ENCODE results near the gene SLC39A11. TPM values are rescaled to one million over a fixed set of nuclear protein-coding genes. Genes with fewer than 3 reads are reported as not detected.

Gene SLC39A11
- total RNA-seq, 1 experiment from 2014 or later = 15.2 TPM

DNA sequence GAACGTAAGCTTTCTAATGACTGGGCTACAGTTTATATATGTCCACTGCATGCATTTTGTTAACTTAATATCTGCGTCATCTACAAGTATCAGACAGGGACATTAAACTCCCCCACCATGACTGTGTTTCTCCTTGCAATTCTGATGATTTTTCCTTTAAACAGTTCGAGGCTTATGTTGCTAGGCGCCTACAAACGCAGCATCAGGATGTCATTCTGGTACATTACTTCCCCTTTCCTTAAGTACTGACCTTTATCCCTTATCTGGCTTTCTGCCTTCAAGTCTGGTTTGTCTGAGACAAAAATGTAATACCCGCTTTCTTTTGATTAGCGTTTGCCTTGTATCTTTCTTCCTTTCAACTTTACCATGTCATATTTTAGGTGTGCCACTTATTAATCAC is 362.4 kb downstream of the SLC39A11 start:
- Histone ChIP-seq H3K9ac (ENCODE audit: extremely low read depth, insufficient read length, low read length) (no peak overlapping the region), H2AK5ac (ENCODE audit: insufficient read length, low read length) (no peak overlapping the region), H3K27me3 (ENCODE audit: insufficient read depth, low read length) (no peaks in the 10 kb centered on the region), H4K91ac (ENCODE audit: insufficient read length, low read depth, low read length) (no peak overlapping the region), H3K56ac (ENCODE audit: insufficient read length, low read depth, low read length) (no peak overlapping the region), H2BK15ac (ENCODE audit: low read depth, low read length) (no peak overlapping the region), H3K23ac (ENCODE audit: insufficient read length, low read depth, low read length) (no peak overlapping the region), H2BK12ac (ENCODE audit: insufficient read length, low read depth, low read length) (no peak overlapping the region), H3K79me2 (ENCODE audit: insufficient read depth, low read length) (no peaks in the 10 kb centered on the region), H2BK20ac (ENCODE audit: low read depth, low read length, poor library complexity, severe bottlenecking) (no peak overlapping the region), H2BK120ac (ENCODE audit: low read depth, low read length, poor library complexity, severe bottlenecking) (no peak overlapping the region), H4K5ac (ENCODE audit: insufficient read length, low read depth, low read length) (no peak overlapping the region), H4K20me1 (ENCODE audit: control insufficient read depth, insufficient read depth, insufficient read length) (no peaks in the 10 kb centered on the region), H3K27ac (ENCODE audit: insufficient read length, low read depth, low read length) (no peak overlapping the region), H3K14ac (ENCODE audit: insufficient read depth, low read length) (no peak overlapping the region), H3K4ac (ENCODE audit: low read depth, low read length) (no peak overlapping the region), H3K4me1 (ENCODE audit: insufficient read depth, low read length) (no peaks in the 10 kb centered on the region), H3K18ac (ENCODE audit: insufficient read length, low read depth, low read length) (no peak overlapping the region), H3T11ph (ENCODE audit: low read length) (no peak overlapping the region), H2BK5ac (ENCODE audit: insufficient read length, low read length) (no peak overlapping the region), H2AFZ (ENCODE audit: low read length) (no peak overlapping the region), H3K23me2 (ENCODE audit: insufficient read length, low read depth, low read length, poor library complexity, severe bottlenecking) (no peaks in the 10 kb centered on the region), H3K9me3 (ENCODE audit: control insufficient read depth, low read depth, low read length) (no peaks in the 10 kb centered on the region), H3K79me1 (ENCODE audit: insufficient read depth, low read depth, low read length, poor library complexity, severe bottlenecking) (no peaks in the 10 kb centered on the region), H3K4me2 (ENCODE audit: insufficient read depth, insufficient read length, low read length) (no peak overlapping the region), H4K8ac (replicated peaks; ENCODE audit: insufficient read length, low read depth, low read length) (no peak overlapping the region)
- no CpG with 5 or more reads among the region's 7 CpGs for WGBS (ENCODE audit: extremely low coverage, insufficient read length, low lambda C conversion rate)
- no peak overlapping the region for H3K27ac Mint-ChIP-seq
- no peak overlapping the region; a peak in 1 of 5 replicates for H3K4me3 Mint-ChIP-seq
- no peaks in the 10 kb centered on the region for H3K36me3 Mint-ChIP-seq (ENCODE audit: insufficient read depth in 1 of 3, low read depth in 3 of 3)
- TF ChIP-seq, protein P1, sequence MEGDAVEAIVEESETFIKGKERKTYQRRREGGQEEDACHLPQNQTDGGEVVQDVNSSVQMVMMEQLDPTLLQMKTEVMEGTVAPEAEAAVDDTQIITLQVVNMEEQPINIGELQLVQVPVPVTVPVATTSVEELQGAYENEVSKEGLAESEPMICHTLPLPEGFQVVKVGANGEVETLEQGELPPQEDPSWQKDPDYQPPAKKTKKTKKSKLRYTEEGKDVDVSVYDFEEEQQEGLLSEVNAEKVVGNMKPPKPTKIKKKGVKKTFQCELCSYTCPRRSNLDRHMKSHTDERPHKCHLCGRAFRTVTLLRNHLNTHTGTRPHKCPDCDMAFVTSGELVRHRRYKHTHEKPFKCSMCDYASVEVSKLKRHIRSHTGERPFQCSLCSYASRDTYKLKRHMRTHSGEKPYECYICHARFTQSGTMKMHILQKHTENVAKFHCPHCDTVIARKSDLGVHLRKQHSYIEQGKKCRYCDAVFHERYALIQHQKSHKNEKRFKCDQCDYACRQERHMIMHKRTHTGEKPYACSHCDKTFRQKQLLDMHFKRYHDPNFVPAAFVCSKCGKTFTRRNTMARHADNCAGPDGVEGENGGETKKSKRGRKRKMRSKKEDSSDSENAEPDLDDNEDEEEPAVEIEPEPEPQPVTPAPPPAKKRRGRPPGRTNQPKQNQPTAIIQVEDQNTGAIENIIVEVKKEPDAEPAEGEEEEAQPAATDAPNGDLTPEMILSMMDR (conservative IDR thresholded peaks at IDR 0.05) = no peak
- H3K4me1 Mint-ChIP-seq = peaks cover 4 to 5% of the 10 kb centered on the region in 2 experiments
- no peak for DNase-seq
- no peaks in the 10 kb centered on the region; the same call in none of the 2 replicates for H3K27me3 Mint-ChIP-seq (ENCODE audit: low read depth)
- no peaks in the 10 kb centered on the region; a peak in 1 of 5 replicates for H3K9me3 Mint-ChIP-seq
